Measurements from ENCODE around the gene TMEM167B.
A peak's percentile ranks its signal among the peaks of the same experiment; 100 is the strongest.

TMEM167B gene

GRCh38 chr1:109090196-109091077 lies at the start of gene TMEM167B:
TMEM167B (plus strand) TSS chr1:109090764; CDS start chr1:109090873, 109 bp downstream.
- TF ChIP-seq CTCF (IDR thresholded peaks at IDR 0.05; ENCODE audit: extremely low read depth, insufficient read depth, missing control alignments): no peak
- DNase-seq (ENCODE audit: low spot score): peak; percentile 87
- in situ Hi-C loops (cut with MboI; ENCODE audit: low pct_unique_long_range_greater_than_20kb, low sequenced_read_pairs, unreplicated experiment): no loop called here

GRCh38 chr1:109040989-109041620 lies 49.5 kb upstream of the TMEM167B start:
- in situ Hi-C loops (cut with MboI; ENCODE audit: low pct_unique_long_range_greater_than_20kb, low sequenced_read_pairs, unreplicated experiment): no loop called here

GRCh38 chr1:109041621-109042468 lies 48.7 kb upstream of the TMEM167B start, which contains the start of gene WDR47:
WDR47 (minus strand) TSS chr1:109042102; CDS start chr1:109023512, 18,590 bp downstream.
- in situ Hi-C loops (cut with MboI; ENCODE audit: low pct_unique_long_range_greater_than_20kb, low sequenced_read_pairs, unreplicated experiment): no loop called here
- no peak for TF ChIP-seq CTCF (IDR thresholded peaks at IDR 0.05; ENCODE audit: extremely low read depth, insufficient read depth, missing control alignments)
- peak; percentile 99 for DNase-seq (ENCODE audit: low spot score)

More at GRCh38 chr1:109040989-109041620, 49.5 kb upstream of the TMEM167B start:
- DNase-seq (ENCODE audit: low spot score): peak; percentile 54
- TF ChIP-seq CTCF (IDR thresholded peaks at IDR 0.05; ENCODE audit: extremely low read depth, insufficient read depth, missing control alignments): no peak

- no peak for DNase-seq (ENCODE audit: low spot score)
- TF ChIP-seq CTCF (IDR thresholded peaks at IDR 0.05; ENCODE audit: extremely low read depth, insufficient read depth, missing control alignments): no peak
- in situ Hi-C loops (cut with MboI; ENCODE audit: low pct_unique_long_range_greater_than_20kb, low sequenced_read_pairs, unreplicated experiment): no loop called here
Observed at GRCh38 chr1:109045595-109045994, 45.0 kb upstream of the TMEM167B start.

GRCh38 chr1:109046671-109047070 lies 43.9 kb upstream of the TMEM167B start:
- in situ Hi-C loops (cut with MboI; ENCODE audit: low pct_unique_long_range_greater_than_20kb, low sequenced_read_pairs, unreplicated experiment): no loop called here

More at GRCh38 chr1:109046671-109047070, 43.9 kb upstream of the TMEM167B start:
- no peak for DNase-seq (ENCODE audit: low spot score)
- no peak for TF ChIP-seq CTCF (IDR thresholded peaks at IDR 0.05; ENCODE audit: extremely low read depth, insufficient read depth, missing control alignments)

Data from GM13977 (cell line).